Right ventricle myocardium superior (tissue), 1 donor: ENCODE results near the gene TCF12. TPM values are rescaled to one million over a fixed set of nuclear protein-coding genes. Genes with fewer than 3 reads are reported as not detected.
A peak's percentile ranks its signal among the peaks of the same experiment; 100 is the strongest.
"Not testable (repeated sequence)": the region's sequence is repeated elsewhere in the genome, so short reads cannot be mapped to it uniquely, and the experiment has no call there.

Source experiments
- ATAC-seq: fragments of 200-7000 bp; cut with Tn5 transposase; one replicate; pipeline ENCODE4 v1.9.1; 2020; ENCODE audit warnings: mild to moderate bottlenecking; ENCODE audit not compliant: poor library complexity
- DNase-seq: peaks from one replicate; pipeline ENCODE4 v3.0.0-alpha.2; 2020
- intact Hi-C: fragments of 100-400 bp; cut with DNase I; formaldehyde crosslinking; loops from one replicate; pipeline ENCODE4 v1.11.2; 2022
- total RNA-seq: library from RNA; stranded (reverse); fragmentation: NEBNext Ultra II Directional; extraction: Animal tissue kit (Norgen Biotek cat#: 25700); gene quantifications from one replicate; pipeline ENCODE4 v1.2.1, GENCODE V29; 2021
- donor health status: DM: no; HTN: yes; CAD: no; lungs with severe emphysema.

Gene TCF12
- total RNA-seq, 1 donor from 2014 or later = 32.9 TPM

DNA sequence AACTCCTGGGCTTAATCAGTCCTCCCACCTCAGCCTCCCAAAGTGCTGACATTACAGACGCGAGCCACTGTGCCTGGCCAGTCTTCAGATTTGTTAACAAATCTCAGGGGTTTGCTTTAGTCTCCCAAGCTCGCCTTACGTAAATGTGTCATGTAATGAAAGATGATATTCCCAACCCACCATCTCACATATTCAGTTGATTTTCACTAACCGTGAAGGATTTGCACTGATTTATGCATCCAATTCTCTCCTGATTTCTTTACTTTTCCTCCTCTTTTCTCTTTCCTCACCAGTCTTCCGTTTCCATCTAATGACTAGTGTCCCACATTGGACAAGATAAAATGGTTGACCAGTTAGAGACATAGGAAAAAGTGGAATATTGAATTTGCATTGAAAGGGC, 72.6 kb downstream of the TCF12 start:
- no peak for DNase-seq
- no peak for ATAC-seq
- intact Hi-C loops = no loop called here

DNA sequence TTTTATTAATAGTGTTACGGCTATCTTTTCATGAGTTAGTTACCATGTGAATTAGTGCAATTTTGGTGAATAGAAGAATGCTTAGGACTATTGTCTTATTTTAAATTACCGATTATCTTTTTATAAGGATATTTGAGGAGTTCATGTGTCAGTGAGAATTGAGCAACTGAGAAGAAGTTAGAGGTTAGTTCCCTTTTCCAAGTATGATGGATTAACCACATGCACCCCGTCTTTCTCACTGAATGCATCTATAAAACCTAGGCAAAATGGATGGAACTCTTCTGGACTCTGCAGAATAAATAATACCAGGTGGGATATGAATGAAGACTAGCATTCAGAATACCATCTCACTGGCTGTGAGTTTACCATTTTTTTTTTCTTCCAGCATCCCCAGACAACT, 74.3 kb downstream of the TCF12 start:
- DNase-seq = no peak
- intact Hi-C loops = no loop called here
- ATAC-seq = no peak

DNA sequence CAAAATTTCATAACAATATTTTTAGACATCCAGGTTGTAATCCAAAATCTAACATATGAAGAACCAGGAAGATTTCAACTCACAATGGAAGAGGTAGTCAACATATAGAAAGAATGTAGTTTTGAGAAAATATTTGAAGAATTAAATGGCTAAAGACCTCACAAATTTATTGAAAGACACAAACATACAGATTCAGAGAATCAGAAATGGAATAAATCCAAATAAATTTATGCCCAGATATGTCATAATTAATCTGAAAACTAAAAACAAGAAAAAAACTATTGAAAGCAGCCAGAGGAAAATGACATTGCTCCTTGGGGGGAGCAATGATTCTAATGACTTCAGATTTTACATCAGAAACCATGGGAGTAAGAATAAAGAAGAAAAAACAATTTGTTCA, 75.8 kb downstream of the TCF12 start:
- intact Hi-C loops = no loop called here
- DNase-seq (no peak), ATAC-seq (no peak)

- intact Hi-C loops = no loop called here
- DNase-seq = no peak
- no peak for ATAC-seq
These were observed 77.6 kb downstream of the TCF12 start for GRCh38 chr15:56996093-56996492.

- no peak for ATAC-seq
- intact Hi-C loops = no loop called here
- DNase-seq = no peak
These were observed 78.5 kb downstream of the TCF12 start for GRCh38 chr15:56996746-56997470.

- DNase-seq (no peak), ATAC-seq (no peak)
- intact Hi-C loops = no loop called here
These were observed 85.0 kb downstream of the TCF12 start for GRCh38 chr15:57003418-57003817.

GRCh38 chr15:57005244-57005643, 86.8 kb downstream of the TCF12 start:
- DNase-seq = no peak
- intact Hi-C loops = no loop called here
- ATAC-seq = no peak

GRCh38 chr15:57007797-57008196, 89.4 kb downstream of the TCF12 start:
- peak; percentile 63 for ATAC-seq
- DNase-seq, intact Hi-C loops: not testable (repeated sequence)

DNA sequence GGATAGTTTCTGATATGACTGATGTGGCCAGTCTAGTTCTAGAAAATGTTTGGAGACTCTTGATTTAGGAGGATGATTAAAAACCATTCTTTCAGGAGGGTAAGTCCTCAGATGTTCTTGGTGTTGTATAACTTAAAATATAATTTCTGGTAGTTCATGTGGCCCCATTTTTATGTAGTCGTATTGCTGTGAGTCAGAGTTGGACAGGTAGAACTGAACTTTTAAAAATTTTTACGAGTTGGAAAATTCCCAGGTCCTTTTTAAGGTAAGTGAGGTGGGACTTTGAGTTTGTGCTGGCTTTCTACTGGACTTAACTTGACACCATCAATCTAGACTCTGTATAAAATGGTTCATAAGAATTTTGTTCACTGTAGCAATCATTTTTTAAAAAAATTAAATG, 92.3 kb downstream of the TCF12 start:
- DNase-seq (no peak), ATAC-seq (no peak)
- intact Hi-C loops = no loop called here

- intact Hi-C loops = no loop called here
- ATAC-seq (no peak), DNase-seq (no peak)
These were observed 94.1 kb downstream of the TCF12 start for GRCh38 chr15:57012556-57012955.

- DNase-seq, intact Hi-C loops, ATAC-seq: not testable (repeated sequence)
These were observed 96.5 kb downstream of the TCF12 start for GRCh38 chr15:57014896-57015295.

DNA sequence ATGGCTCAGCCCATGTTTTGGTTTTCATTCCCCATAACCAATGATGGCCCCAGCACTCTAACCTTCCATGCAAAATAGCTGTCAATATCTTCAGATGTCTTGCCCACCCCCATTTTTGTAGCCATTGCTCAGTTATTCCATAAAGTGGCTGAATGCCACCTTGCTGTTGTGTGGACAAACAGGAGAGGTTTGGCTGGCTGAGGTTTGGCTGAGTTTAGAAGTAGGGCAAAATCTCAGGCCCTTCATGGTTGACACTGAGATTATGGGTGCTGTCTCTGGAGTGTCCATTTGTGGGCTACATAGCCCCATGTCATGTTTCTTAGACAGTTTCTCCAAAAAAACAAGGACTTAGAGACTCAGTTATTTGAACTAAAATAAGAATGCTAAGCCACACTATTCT, 96.9 kb downstream of the TCF12 start:
- intact Hi-C loops = no loop called here
- no peak for ATAC-seq
- DNase-seq = no peak

DNA sequence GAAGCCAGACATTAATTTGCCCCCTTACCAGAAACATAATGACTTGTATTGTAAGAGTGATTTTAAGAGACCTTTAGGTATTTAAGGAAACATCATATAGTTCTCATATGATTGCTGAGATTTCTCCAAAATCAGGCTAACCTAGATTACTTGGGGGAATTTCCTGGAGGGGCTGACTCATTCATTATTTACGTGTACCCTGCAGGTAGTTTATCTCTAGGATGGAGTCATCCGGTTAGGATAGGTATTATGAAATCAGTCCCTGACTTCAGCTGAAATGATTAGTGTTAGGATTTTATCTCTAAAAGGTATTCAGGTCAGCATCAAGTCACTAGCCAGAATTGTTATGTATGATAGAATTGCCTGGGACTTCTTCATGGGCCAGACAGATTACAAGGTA, 97.5 kb downstream of the TCF12 start:
- ATAC-seq = no peak
- intact Hi-C loops = no loop called here
- DNase-seq = no peak

GRCh38 chr15:57017024-57017423, 98.6 kb downstream of the TCF12 start:
- DNase-seq (no peak), ATAC-seq (no peak)
- intact Hi-C loops = no loop called here

DNA sequence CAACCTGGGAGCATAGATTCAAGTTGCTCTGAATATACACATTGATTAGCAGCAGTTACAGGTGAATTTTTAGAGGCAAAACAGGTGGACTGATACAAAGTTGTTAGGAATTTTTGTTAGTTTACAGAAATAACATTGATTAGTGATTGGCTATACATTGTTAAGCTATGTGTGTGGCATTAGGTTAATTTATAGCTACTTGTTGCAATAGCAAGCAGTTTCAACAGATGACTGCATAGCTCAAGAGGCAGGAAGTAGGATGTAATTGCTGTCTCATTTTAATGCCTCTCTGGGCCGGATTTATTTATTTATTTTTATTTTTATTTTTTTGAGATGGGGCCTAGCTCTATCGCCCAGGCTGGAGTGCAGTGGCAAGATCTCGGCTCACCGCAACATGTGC, 99.7 kb downstream of the TCF12 start:
- no peak for ATAC-seq
- DNase-seq = no peak
- intact Hi-C loops = no loop called here

DNA sequence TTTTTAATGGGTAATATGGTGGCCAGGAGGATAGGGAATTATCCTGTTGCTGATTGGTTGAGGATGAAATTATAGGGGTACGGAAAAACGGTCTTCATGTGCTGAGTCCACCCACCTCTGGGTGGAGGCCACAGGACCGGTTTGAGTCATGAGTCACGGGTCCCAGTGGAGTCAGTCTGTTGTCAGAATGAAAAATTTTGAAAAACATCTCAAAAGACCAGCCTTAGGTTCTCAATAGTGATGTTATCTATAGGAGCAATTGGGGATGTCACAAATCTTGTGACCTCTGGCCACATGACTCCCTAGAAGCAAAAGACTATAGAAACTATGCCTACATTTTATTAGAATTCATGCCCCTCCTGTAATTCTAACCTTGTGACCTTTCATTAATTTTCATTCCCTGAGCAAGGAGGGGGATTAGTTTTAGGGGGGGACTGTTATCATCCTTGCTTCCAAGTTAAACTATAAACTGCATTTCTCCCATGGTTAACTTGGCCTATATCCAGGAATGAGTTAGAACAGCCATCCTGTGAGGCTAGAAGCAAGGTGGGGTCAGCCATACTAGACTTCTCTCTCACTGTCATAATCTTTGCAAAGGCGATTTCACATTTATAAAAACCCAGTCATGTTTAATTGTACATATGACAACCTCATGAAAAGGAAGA, 101.2 kb downstream of the TCF12 start:
- intact Hi-C loops = no loop called here
- DNase-seq (peak; percentile 49), ATAC-seq (peak; percentile 56)

- ATAC-seq (no peak), DNase-seq (no peak)
- intact Hi-C loops = no loop called here
These were observed 107.0 kb downstream of the TCF12 start for GRCh38 chr15:57025264-57025926.

DNA sequence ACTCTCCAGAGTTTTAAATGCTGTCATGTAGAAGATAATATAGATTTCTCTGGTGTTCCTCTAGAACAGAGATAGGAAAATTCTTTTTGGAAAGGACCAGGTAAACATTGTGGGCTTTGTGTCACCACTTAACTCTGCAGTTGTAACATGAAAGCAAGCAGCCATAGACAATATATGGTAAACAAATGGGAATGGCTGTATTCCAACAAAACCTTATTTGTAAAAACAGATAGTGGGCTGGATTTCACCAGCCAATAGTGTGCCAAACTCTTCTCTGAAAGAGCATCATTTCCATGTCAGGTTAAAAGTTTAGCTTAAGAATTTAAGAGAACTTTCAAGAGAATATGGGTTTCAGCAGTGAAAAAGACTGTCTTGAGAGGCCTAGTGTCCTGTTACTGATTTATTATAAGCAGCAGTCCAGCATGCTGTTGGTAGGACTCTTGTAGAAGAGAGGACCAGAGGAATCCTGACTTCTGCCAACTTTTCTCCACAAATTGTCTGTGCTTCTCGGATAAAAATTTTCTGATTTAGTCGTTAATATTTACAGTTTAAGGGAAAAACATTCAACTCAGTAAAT, 107.7 kb downstream of the TCF12 start:
- no peak for ATAC-seq
- intact Hi-C loops = no loop called here
- DNase-seq = no peak

DNA sequence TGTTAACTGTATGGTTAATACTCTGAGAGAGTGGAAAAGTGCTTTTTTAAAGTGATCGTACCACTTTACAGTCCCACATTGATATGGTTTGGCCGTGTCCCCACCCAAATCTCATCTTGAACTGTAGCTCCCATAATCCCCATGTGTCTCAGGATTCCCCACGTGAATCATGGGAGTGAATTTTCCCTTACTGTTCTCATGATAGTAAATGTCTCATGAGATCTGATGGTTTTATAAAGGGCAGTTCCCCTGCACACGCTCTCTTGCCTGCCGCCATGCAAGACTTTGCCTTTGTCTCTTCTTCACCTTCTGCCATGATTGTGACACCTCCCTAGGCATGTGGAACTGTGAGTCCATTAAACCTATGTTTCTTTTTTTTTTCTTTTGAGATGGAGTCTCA, 109.2 kb downstream of the TCF12 start:
- ATAC-seq = no peak
- intact Hi-C loops = no loop called here

GRCh38 chr15:57028176-57028575, 109.7 kb downstream of the TCF12 start:
- ATAC-seq (no peak), DNase-seq (no peak)
- intact Hi-C loops = no loop called here

More for the DNA sequence above, 109.2 kb downstream of the TCF12 start:
- DNase-seq = no peak
